ENCODE measurements around the gene KNTC1.

DNA sequence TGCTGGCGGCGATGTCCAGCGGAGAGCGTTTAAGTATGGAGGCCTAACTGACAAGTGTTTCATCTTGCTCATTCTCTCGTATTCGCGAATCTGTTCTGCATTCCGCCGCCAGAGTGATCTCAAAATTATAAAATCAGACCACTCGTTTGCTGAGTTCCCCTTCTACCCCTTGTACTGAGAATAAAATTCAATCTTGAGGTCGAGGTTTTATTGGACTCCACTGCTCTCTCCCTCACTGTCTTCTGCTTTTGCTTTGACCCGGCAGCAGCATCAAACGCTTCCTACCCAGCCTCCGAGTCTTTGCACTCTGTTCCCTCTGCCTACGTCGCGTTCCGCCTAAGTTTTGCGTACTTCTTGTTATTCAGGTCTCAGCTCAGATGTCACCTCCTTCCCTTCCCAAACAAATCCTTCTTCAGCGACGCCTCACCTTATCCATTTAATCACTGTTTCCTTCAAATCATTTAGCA is 462 bp downstream of the KNTC1 start:
- no peak for TF ChIP-seq POLR2A (IDR thresholded peaks at IDR 0.05)
- TF ChIP-seq, protein P1, sequence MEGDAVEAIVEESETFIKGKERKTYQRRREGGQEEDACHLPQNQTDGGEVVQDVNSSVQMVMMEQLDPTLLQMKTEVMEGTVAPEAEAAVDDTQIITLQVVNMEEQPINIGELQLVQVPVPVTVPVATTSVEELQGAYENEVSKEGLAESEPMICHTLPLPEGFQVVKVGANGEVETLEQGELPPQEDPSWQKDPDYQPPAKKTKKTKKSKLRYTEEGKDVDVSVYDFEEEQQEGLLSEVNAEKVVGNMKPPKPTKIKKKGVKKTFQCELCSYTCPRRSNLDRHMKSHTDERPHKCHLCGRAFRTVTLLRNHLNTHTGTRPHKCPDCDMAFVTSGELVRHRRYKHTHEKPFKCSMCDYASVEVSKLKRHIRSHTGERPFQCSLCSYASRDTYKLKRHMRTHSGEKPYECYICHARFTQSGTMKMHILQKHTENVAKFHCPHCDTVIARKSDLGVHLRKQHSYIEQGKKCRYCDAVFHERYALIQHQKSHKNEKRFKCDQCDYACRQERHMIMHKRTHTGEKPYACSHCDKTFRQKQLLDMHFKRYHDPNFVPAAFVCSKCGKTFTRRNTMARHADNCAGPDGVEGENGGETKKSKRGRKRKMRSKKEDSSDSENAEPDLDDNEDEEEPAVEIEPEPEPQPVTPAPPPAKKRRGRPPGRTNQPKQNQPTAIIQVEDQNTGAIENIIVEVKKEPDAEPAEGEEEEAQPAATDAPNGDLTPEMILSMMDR (IDR thresholded peaks at IDR 0.05 in 4 of 5, conservative IDR thresholded peaks at IDR 0.05 in 1 of 5): no peak

Data from gastrocnemius medialis (tissue), 4 donors.